Tibial nerve (tissue), 4 donors: Measurements from ENCODE around the gene PNPO. TPM values are rescaled to one million over a fixed set of nuclear protein-coding genes. Genes with fewer than 3 reads are reported as not detected.

Source experiments
- DNase-seq, 2 donors: peaks; one replicate each; pipeline ENCODE4 v3.0.0-alpha.2; 2019; ENCODE audit warnings: low spot score in 2 of 2
- H3K27ac ChIP-seq, 4 donors: fragments of 200-600 bp; sonication (generic) in 3 of 4; one replicate each; pipeline ENCODE4 v1.5.1; 2017 to 2019; ENCODE audit warnings: mild to moderate bottlenecking in 1 of 4
- H3K27me3 ChIP-seq, 2 donors: fragments of 200-600 bp; sonication (generic) in 1 of 2; one replicate each; pipeline versions ENCODE4 v1.5.1 to v1.6.0; 2017 to 2019
- H3K36me3 ChIP-seq, 3 donors: fragments of 200-600 bp; sonication (generic); one replicate each; pipeline ENCODE4 v1.5.1; 2018 to 2019
- H3K4me1 ChIP-seq, 4 donors: fragments of 200-600 bp; sonication (generic) in 3 of 4; one replicate each; pipeline ENCODE4 v1.5.1; 2017 to 2019
- H3K4me3 ChIP-seq, 4 donors: fragments of 200-600 bp; sonication (generic) in 3 of 4; one replicate each; pipeline ENCODE4 v1.5.1; 2017 to 2019; ENCODE audit warnings: mild to moderate bottlenecking in 1 of 4, moderate library complexity in 1 of 4
- H3K9me3 ChIP-seq, 4 donors: fragments of 200-600 bp; sonication (generic) in 3 of 4; one replicate each; pipeline ENCODE4 v1.5.1; 2017 to 2019
- EP300 ChIP-seq, 2 donors: sonication (generic); formaldehyde crosslinking; IDR thresholded peaks; one replicate each; pipeline ENCODE4 v1.6.1; 2017; ENCODE audit warnings: antibody characterized with exemption in 2 of 2, mild to moderate bottlenecking in 1 of 2
- POLR2A ChIP-seq, 2 donors: fragments of 450-650 bp; IDR thresholded peaks; one replicate each; pipeline ENCODE4 v1.6.1; 2017; ENCODE audit warnings: antibody characterized with exemption in 2 of 2, mild to moderate bottlenecking in 2 of 2, moderate library complexity in 2 of 2
- WGBS, 2 donors: methylation state at CpG; one replicate each; pipeline ENCODE4 v1.1.5; 2018; 5-methylcytosine and 5-hydroxymethylcytosine counted together
- total RNA-seq, 4 donors: library from RNA; depleted of rRNA; stranded (reverse); fragments of >200 nt; gene quantifications; one replicate each; pipeline ENCODE4 v1.1.0, GENCODE V29; 2016
- TF ChIP-seq, protein P1 (sequence below), 5 experiments: fragments of 200-600 bp in 3 of 5; fragments of 450-650 bp in 2 of 5; sonication (generic) in 3 of 5; IDR thresholded peaks; one replicate each; pipeline ENCODE4 v1.5.1; 2016 to 2019; ENCODE audit warnings: antibody characterized with exemption in 5 of 5, mild to moderate bottlenecking in 3 of 5, moderate library complexity in 2 of 5

Gene PNPO
- 10 to 100 TPM; 36.0 to 56.8 (median 51.2) TPM for total RNA-seq

DNA sequence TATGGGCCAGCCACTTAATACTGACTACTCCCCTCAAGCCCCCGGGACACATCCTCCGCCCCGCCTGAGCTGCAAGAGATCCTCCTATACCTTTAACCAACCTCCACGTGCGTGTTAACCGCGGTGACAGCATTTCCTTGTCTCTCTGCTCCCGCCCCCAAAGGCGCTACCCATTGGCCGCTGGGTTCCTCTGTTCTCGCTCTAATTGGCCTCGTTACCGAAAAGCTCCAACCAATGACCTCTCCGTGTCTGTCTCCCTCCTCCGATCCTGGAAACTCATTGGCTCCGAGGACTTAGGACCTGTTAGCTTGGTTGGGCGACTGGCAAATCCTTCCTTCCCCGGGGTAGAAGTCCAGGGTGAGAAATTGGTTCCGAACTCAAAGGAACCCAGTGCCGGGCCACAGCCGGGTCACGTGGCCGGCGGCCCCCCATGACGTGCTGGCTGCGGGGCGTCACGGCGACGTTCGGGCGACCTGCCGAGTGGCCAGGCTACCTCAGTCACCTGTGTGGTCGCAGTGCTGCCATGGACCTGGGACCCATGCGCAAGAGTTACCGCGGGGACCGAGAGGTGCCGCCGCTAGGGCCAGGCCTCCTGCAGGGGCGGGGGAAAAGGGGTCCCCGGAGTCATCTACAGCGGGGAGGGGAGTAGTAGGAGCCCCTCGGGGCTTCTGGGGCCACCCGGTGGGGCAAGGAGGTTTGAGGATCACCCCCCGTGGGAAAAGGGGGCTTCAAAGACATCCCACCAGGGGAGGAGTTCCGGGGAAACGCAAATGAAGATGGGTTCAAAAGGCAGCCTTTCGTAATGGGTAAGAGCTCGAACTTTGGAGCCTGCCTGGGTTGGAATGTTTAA is at the start of gene PNPO:
Gene PNPO, plus strand, starts transcription at position 326 of the 850 bp plus-strand sequence. Its CDS starts 105 bp downstream, at position 431.
- H3K27me3 ChIP-seq, result no peaks in the 10 kb centered on the region
- H3K4me1 ChIP-seq, result peaks cover 0 to 32% (median 13%) of the 10 kb centered on the region in 4 donors
- H3K4me3 ChIP-seq, result peak within 1 kb of the TSS; percentile 64 to 91 (median 82)
- WGBS, 2 donors, result 2 to 3% methylated on average over 39 to 47 of the region's 50 CpGs
- peak within 1 kb of the TSS; percentile 60 to 90 (median 82) for H3K27ac ChIP-seq
- DNase-seq, result peak; percentile 89 to 96
- TF ChIP-seq POLR2A (IDR thresholded peaks at IDR 0.05) (peak; percentile 30 to 55), EP300 (IDR thresholded peaks at IDR 0.05) (peak in 1 of 2 donors; percentile 79)
- TF ChIP-seq, protein P1, sequence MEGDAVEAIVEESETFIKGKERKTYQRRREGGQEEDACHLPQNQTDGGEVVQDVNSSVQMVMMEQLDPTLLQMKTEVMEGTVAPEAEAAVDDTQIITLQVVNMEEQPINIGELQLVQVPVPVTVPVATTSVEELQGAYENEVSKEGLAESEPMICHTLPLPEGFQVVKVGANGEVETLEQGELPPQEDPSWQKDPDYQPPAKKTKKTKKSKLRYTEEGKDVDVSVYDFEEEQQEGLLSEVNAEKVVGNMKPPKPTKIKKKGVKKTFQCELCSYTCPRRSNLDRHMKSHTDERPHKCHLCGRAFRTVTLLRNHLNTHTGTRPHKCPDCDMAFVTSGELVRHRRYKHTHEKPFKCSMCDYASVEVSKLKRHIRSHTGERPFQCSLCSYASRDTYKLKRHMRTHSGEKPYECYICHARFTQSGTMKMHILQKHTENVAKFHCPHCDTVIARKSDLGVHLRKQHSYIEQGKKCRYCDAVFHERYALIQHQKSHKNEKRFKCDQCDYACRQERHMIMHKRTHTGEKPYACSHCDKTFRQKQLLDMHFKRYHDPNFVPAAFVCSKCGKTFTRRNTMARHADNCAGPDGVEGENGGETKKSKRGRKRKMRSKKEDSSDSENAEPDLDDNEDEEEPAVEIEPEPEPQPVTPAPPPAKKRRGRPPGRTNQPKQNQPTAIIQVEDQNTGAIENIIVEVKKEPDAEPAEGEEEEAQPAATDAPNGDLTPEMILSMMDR (IDR thresholded peaks at IDR 0.05), result peak in 2 of 5 experiments; percentile 31 to 32
- H3K36me3 ChIP-seq, result peaks cover 0 to 32% (median 0%) of the 10 kb centered on the region in 3 donors
- no peaks in the 10 kb centered on the region for H3K9me3 ChIP-seq

DNA sequence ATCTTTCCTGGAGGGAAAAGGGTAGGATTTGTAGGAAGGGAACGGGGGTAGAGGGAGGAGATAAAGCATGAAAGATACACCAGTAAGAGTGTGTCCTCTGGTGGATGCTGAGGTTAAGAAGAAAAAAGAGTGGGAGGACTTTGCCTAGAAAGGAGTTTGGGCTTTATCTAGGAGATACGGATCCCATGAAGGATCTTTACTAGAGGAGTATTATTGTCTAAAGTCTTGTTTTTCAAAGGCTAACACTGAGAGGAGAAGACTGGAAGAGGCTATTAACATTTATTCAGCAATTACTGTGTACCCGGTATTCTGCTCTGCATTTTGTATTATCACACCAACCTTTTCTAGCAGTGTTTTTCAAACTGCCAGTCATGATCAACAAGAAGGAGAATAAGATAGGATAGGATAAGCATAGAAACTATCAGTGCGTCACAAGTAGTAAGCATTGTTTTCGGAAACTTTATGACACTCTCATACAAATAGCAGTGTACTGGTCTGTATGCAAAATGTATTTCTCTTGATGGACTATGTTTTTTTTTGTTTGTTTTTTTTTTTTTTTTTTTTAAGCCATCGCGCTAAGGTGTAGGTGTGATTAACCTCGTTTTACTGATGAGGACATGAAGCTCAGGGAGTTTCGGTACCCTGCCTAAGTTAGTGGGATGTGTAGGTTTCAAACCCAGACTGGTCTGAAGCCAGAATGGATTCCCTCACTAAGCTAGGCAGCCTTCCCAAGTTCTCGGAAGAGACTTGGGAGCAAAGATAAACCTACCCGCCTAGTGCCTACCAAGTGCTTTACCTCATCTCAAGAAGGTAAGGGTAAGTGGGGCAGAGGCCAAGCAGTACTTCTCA is 46.6 kb upstream of the PNPO start:
- WGBS, 2 donors, result 38% methylated on average over 11 of the region's 11 CpGs
- TF ChIP-seq POLR2A (IDR thresholded peaks at IDR 0.05) (no peak), EP300 (IDR thresholded peaks at IDR 0.05) (no peak)
- TF ChIP-seq, protein P1 (IDR thresholded peaks at IDR 0.05), result no peak
- Histone ChIP-seq H3K36me3 (no peaks in the 10 kb centered on the region), H3K4me1 (peaks cover 0 to 45% (median 24%) of the 10 kb centered on the region in 4 donors), H3K4me3 (peak overlapping the region; percentile 58 to 94 (median 80)), H3K27ac (peak overlapping the region; percentile 83 to 100 (median 92)), H3K27me3 (no peaks in the 10 kb centered on the region), H3K9me3 (no peaks in the 10 kb centered on the region)
- no peak for DNase-seq

DNA sequence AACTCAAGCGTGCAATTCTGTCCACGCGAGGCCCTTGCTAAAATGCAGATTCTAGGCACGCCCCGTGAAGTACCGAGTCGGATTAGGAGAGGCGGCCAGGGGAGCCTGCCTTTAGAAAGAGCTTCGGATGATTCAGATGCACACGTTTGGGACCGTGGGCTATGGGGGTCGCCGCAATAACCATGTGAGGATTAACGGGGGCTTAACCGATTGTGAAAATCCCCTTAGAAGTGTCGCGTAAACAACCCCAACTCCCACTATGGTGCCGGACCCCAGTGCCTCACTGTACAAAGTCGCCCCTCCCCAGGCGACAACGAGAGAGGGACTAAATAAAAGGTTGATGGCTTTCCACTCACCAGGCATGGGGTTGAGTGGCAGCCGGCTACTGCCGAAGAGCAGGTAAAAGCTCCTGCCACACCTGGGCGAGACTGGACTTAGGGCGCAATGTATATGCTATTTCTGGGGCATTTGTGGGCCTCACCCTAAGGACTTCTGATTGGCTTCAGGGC is 46.0 kb upstream of the PNPO start:
- Histone ChIP-seq H3K36me3 (no peaks in the 10 kb centered on the region), H3K4me1 (peaks cover 0 to 52% (median 27%) of the 10 kb centered on the region in 4 donors), H3K27ac (peak overlapping the region; percentile 83 to 100 (median 92)), H3K9me3 (no peaks in the 10 kb centered on the region), H3K27me3 (no peaks in the 10 kb centered on the region), H3K4me3 (peak overlapping the region; percentile 58 to 94 (median 80))
- no peak for DNase-seq
- TF ChIP-seq, protein P1 (IDR thresholded peaks at IDR 0.05), result no peak
- TF ChIP-seq EP300 (IDR thresholded peaks at IDR 0.05) (peak in 1 of 2 donors; percentile 97), POLR2A (IDR thresholded peaks at IDR 0.05) (peak; percentile 75 to 92)
- 0 to 3% methylated on average over 22 to 25 of the region's 25 CpGs for WGBS, 2 donors

DNA sequence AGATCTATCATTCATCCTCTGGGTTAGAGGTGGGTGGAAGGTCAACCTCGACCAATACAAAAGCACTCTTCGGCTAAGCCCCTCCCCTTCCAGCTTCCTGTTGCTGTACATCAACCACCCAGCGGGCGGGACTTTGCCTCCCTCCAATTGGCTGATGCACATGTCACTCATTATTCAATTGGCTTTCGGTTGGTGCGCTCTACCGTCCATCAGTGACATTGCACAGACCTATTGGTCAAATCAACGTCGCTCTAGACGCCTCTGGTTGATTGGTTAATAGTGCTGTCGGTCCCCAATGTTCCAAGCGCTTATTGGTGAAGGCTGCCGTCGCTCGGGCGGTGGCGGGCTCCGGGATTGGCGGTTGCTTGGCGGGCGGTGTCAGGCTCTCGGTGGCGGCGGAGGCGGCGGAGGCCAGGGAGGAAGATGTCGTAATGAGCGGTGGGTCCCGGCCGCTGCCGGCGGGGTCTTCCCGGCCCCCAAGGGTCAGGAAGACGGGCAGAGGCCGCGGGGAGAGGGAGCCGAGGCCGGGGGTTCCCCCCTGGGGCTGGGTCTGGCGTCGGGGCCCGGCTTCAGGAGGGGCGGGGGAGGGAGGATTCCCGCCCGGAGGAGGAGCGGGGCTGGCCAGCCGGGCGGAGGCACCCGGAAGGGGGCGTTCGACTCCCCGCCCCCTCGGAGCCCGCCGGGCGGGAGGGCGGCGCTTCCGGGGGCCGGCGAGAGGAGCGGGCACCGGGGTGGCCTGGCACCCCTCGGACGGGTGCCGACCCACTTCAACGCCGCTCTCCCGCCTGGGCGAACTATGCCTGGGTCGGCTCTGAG is 45.3 kb upstream of the PNPO start, which contains the start of gene SP2:
Gene SP2, plus strand, starts transcription at position 381 of the 816 bp plus-strand sequence. Its CDS starts 51 bp downstream, at position 432.
- H3K27me3 ChIP-seq, result no peaks in the 10 kb centered on the region
- TF ChIP-seq POLR2A (IDR thresholded peaks at IDR 0.05) (peak; percentile 66 to 82), EP300 (IDR thresholded peaks at IDR 0.05) (peak in 1 of 2 donors; percentile 88)
- TF ChIP-seq, protein P1 (IDR thresholded peaks at IDR 0.05), result peak in 4 of 5 experiments; percentile 4 to 91 (median 46)
- H3K9me3 ChIP-seq, result no peaks in the 10 kb centered on the region
- H3K4me1 ChIP-seq, result peaks cover 0 to 59% (median 30%) of the 10 kb centered on the region in 4 donors
- H3K4me3 ChIP-seq, result peak within 1 kb of the TSS; percentile 76 to 97 (median 90)
- H3K36me3 ChIP-seq, result peaks cover 0 to 3% (median 0%) of the 10 kb centered on the region in 3 donors
- peak within 1 kb of the TSS; percentile 94 to 100 (median 100) for H3K27ac ChIP-seq
- peak; percentile 100 for DNase-seq
- WGBS, 2 donors, result 0% methylated on average over 43 to 65 of the region's 70 CpGs
